HepG2 (cell line): ENCODE measurements around the gene ENO3. TPM values are rescaled to one million over a fixed set of nuclear protein-coding genes. Genes with fewer than 3 reads are reported as not detected.

Source experiments
- ATAC-seq: fragments of 200-7000 bp; cut with Tn5 transposase; 3 replicates; pipeline ENCODE4 v1.9.1; 2020; ENCODE audit warnings: mild to moderate bottlenecking, moderate library complexity
- BruUV-seq: library from RNA; stranded (reverse); fragments of 400-500 nt; replicated peaks from 2 replicates; lab custom pipeline; 2021; lab: Mats Ljungman, UMichigan
- CTCF ChIA-PET: fragments of 300-600 bp; formaldehyde crosslinking; extraction: SDS; loops from one replicate; lab custom pipeline; 2021; ENCODE audit warnings: low total read pairs, inconsistent platforms, low intra/inter-chr PET ratio; lab: Yijun Ruan, JAX
- POLR2A ChIA-PET: fragments of 350-600 bp; sonication (Branson Sonifier 250); formaldehyde crosslinking; loops from one replicate; lab custom pipeline; 2020; ENCODE audit warnings: antibody characterized with exemption, inconsistent platforms; lab: Yijun Ruan, JAX
- DNase-seq: peaks from one replicate; pipeline ENCODE4 v3.0.0-alpha.2; 2015; ENCODE audit warnings: low spot score
- FAIRE-seq: peaks from 3 replicates; lab custom pipeline; 2011; peaks lifted over from hg19 to GRCh38; lab: Jason Lieb, UNC
- H2AFZ ChIP-seq: one replicate; pipeline ENCODE4 v1.6.1; 2011; ENCODE audit warnings: low read length, inconsistent platforms
- H3K27ac ChIP-seq: fragments of 300-600 bp; 3 replicates; pipeline ENCODE4 v1.8.0; 2011; ENCODE audit warnings: mixed run types, mild to moderate bottlenecking, mixed read lengths, low read length, inconsistent platforms; ENCODE audit not compliant: insufficient read depth; ENCODE audit errors: extremely low read length
- H3K27me3 ChIP-seq, 2 experiments: fragments of 200-600 bp in 1 of 2; 2 replicates in 1 of 2; 3 replicates in 1 of 2; pipeline versions ENCODE4 v1.6.0 to v1.8.0; 2011; ENCODE audit warnings: low read length in 2 of 2, mild to moderate bottlenecking in 2 of 2, moderate library complexity in 2 of 2, inconsistent platforms in 1 of 2; ENCODE audit not compliant: insufficient read depth in 2 of 2, control insufficient read depth in 1 of 2
- H3K36me3 ChIP-seq, 2 experiments: fragments of 200-600 bp in 1 of 2; replicated peaks in 1 of 2; 2 replicates in 1 of 2; 3 replicates in 1 of 2; pipeline versions ENCODE4 v1.5.1 to v1.8.0; 2011; ENCODE audit warnings: low read length in 2 of 2, inconsistent platforms in 1 of 2; ENCODE audit not compliant: insufficient read depth in 2 of 2, control insufficient read depth in 1 of 2
- H3K4me1 ChIP-seq: 2 replicates; pipeline ENCODE4 v1.5.1; 2012; ENCODE audit warnings: low read length, inconsistent platforms; ENCODE audit not compliant: insufficient read depth
- H3K4me2 ChIP-seq: 2 replicates; pipeline ENCODE4 v1.6.0; 2011; ENCODE audit warnings: low read depth, low read length, inconsistent platforms
- H3K4me3 ChIP-seq, 3 experiments: fragments of 200-600 bp in 1 of 3; sonication (generic), shearing (Covaris generic) in 1 of 3; replicated peaks in 1 of 3; 2 replicates each; pipeline ENCODE4 v1.5.1; 2011 to 2016; ENCODE audit warnings: low read length in 3 of 3, inconsistent platforms in 2 of 3, low read depth in 2 of 3, mild to moderate bottlenecking in 2 of 3, control low read depth in 1 of 3, mixed read lengths in 1 of 3; ENCODE audit not compliant: insufficient read depth in 1 of 3
- H3K79me2 ChIP-seq: one replicate; pipeline ENCODE4 v1.6.1; 2011; ENCODE audit warnings: low read length, inconsistent platforms; ENCODE audit not compliant: insufficient read depth
- H3K9ac ChIP-seq: 2 replicates; pipeline ENCODE4 v1.6.0; 2011; ENCODE audit warnings: mild to moderate bottlenecking, low read depth, low read length, inconsistent platforms; ENCODE audit not compliant: insufficient read depth
- H3K9me3 ChIP-seq: 2 replicates; pipeline ENCODE4 v1.5.1; 2012; ENCODE audit warnings: mild to moderate bottlenecking, low read length
- H4K20me1 ChIP-seq: 2 replicates; pipeline ENCODE4 v1.6.0; 2011; ENCODE audit warnings: inconsistent platforms, mild to moderate bottlenecking, low read length, moderate library complexity; ENCODE audit not compliant: insufficient read depth
- AHDC1 ChIP-seq: sonication (generic); formaldehyde crosslinking; IDR thresholded peaks from 2 replicates; pipeline ENCODE4 v1.5.1; 2020; ENCODE audit warnings: mild to moderate bottlenecking, missing genetic modification reagents, borderline replicate concordance
- ARNT ChIP-seq: fragments of 450-650 bp; IDR thresholded peaks from 2 replicates; pipeline ENCODE4 v1.6.1; 2017
- ASH2L ChIP-seq: fragments of 300-600, 200-600 bp; sonication (generic); IDR thresholded peaks from 2 replicates; pipeline ENCODE4 v1.7.0; 2017; ENCODE audit warnings: low read depth, mild to moderate bottlenecking, moderate library complexity, mixed read lengths, low read length; ENCODE audit not compliant: insufficient read length
- POLR2A ChIP-seq, 2 experiments: IDR thresholded peaks; 2 replicates each; pipeline ENCODE4 v1.6.1; 2011; ENCODE audit warnings: low read depth in 2 of 2, low read length in 2 of 2, mild to moderate bottlenecking in 1 of 2, moderate library complexity in 1 of 2; ENCODE audit not compliant: insufficient read depth in 1 of 2
- TIGD3 ChIP-seq: sonication (generic); formaldehyde crosslinking; IDR thresholded peaks from 2 replicates; pipeline ENCODE4 v1.5.1; 2020; ENCODE audit warnings: mild to moderate bottlenecking, missing genetic modification reagents, borderline replicate concordance
- TOPORS ChIP-seq: sonication (generic); formaldehyde crosslinking; IDR thresholded peaks from 2 replicates; pipeline ENCODE4 v1.8.0; 2023; ENCODE audit warnings: mild to moderate bottlenecking, missing genetic modification reagents
- ZFP91 ChIP-seq: sonication (generic); formaldehyde crosslinking; IDR thresholded peaks from 2 replicates; pipeline ENCODE4 v1.9.0; 2022; ENCODE audit warnings: missing genetic modification reagents, mild to moderate bottlenecking, borderline replicate concordance
- ZNF354B ChIP-seq: sonication (generic); formaldehyde crosslinking; IDR thresholded peaks from 2 replicates; pipeline ENCODE4 v1.8.0; 2022; ENCODE audit warnings: mild to moderate bottlenecking, missing genetic modification reagents
- ZNF557 ChIP-seq: sonication (generic); formaldehyde crosslinking; IDR thresholded peaks from 2 replicates; pipeline ENCODE4 v1.4.0; 2020; ENCODE audit warnings: missing genetic modification reagents
- ZNF709 ChIP-seq: sonication (generic); formaldehyde crosslinking; IDR thresholded peaks from 2 replicates; pipeline ENCODE4 v1.5.0; 2020; ENCODE audit warnings: mild to moderate bottlenecking, missing genetic modification reagents
- ZNF883 ChIP-seq: sonication (generic); formaldehyde crosslinking; IDR thresholded peaks from 2 replicates; pipeline ENCODE4 v1.5.1; 2020; ENCODE audit warnings: mild to moderate bottlenecking, missing genetic modification reagents; ENCODE audit errors: not compliant biosample characterization
- ZSCAN5A ChIP-seq: sonication (generic); formaldehyde crosslinking; IDR thresholded peaks from 2 replicates; pipeline ENCODE4 v1.8.0; 2022; ENCODE audit warnings: mild to moderate bottlenecking, missing genetic modification reagents, borderline replicate concordance
- WGBS: methylation state at CpG from one replicate; pipeline ENCODE4 v1.1.6; 2017; ENCODE audit warnings: low lambda C conversion rate; 5-methylcytosine and 5-hydroxymethylcytosine counted together
- in situ Hi-C: cut with HindIII; loops from 2 replicates; pipeline ENCODE4 v1.10.0; 2017; ENCODE audit warnings: low pct_unique_long_range_greater_than_20kb; ENCODE audit not compliant: extremely low pct_ligation_motif_present
- intact Hi-C: fragments of 100-400 bp; cut with micrococcal nuclease; formaldehyde crosslinking; loops from one replicate; pipeline ENCODE4 v1.10.0; 2022; ENCODE audit not compliant: unreplicated experiment
- polyA plus RNA-seq, 8 experiments: library from polyadenylated mRNA; depleted of rRNA in 3 of 8; stranded (reverse) in 7 of 8; unstranded in 1 of 8; fragments of >200 nt; fragmentation: Illumina TruSeq in 4 of 8; extraction: Trizol in 4 of 8; gene quantifications; 2 replicates each; pipeline versions ENCODE4 v1.2.1 to v1.2.3, GENCODE V29; 2011 to 2016; ENCODE audit warnings: low read depth in 4 of 8, missing spikeins in 1 of 8, mixed read lengths in 1 of 8; ENCODE audit not compliant: insufficient read depth in 1 of 8
- total RNA-seq, 5 experiments: library from RNA; depleted of rRNA; stranded (reverse); fragments of >200 nt; fragmentation: Illumina TruSeq; extraction: Trizol; gene quantifications; 2 replicates each; pipeline ENCODE4 v1.2.3, GENCODE V29; 2016; ENCODE audit warnings: low read depth in 1 of 5

ENO3 gene
- total and polyA plus RNA-seq, 2 of the 13 experiments (the other 11 are each of a cell fraction or from before 2014, with no cell fraction given): 59.8 to 69.8 TPM

- H4K20me1 ChIP-seq: no peaks in the 10 kb centered on the region
- peak overlapping the region; percentile 70 for H3K9ac ChIP-seq
- ATAC-seq (no peak), FAIRE-seq (no peak), DNase-seq (no peak)
- no peak overlapping the region for H2AFZ ChIP-seq
- ChIA-PET POLR2A (interaction anchor here (1.1 to 5.6 kb wide), 6 partner anchors 9 to 68 kb away, joined by 4 to 78 read pairs (median 8); partner anchors contain the start of genes INCA1, KIF1C, RNF167 and SLC25A11), CTCF (interaction anchor here (2.0 kb wide), 1 partner anchor 78 kb away, joined by 7 read pairs; no protein-coding TSS in a partner anchor)
- H3K36me3 ChIP-seq: no peaks in the 10 kb centered on the region; a peak in 1 of 5 replicates
- no peaks in the 10 kb centered on the region for H3K79me2 ChIP-seq
- intact Hi-C loops (loop anchor here (2.0 kb wide), 1 partner anchor 75 kb away; no protein-coding TSS in a partner anchor), in situ Hi-C loops (no loop called here)
- H3K27ac ChIP-seq: peak overlapping the region; percentile 5
- 60% methylated on average over 21 of the region's 30 CpGs for WGBS
- BruUV-seq: TSS peak; percentile 75
- H3K4me2 ChIP-seq: peak overlapping the region; percentile 94
- no peaks in the 10 kb centered on the region for H3K27me3 ChIP-seq
- H3K9me3 ChIP-seq: no peaks in the 10 kb centered on the region
- peaks cover 30% of the 10 kb centered on the region for H3K4me1 ChIP-seq
- peak overlapping the region; percentile 80 to 87 (median 84) for H3K4me3 ChIP-seq
- TF ChIP-seq AHDC1 (no peak), ASH2L (peak; percentile 12), POLR2A (IDR thresholded peaks at IDR 0.05; ENCODE audit: insufficient read depth in 1 of 2, low read depth in 2 of 2, low read length in 2 of 2) (0 out of 4 replicates have a peak, but pooled peaks of 1 of the 2 experiments have one; percentile 57), TOPORS (CRISPR knock-in tag) (no peak), ARNT (no peak), TIGD3 (CRISPR knock-in tag) (no peak), ZNF354B (CRISPR knock-in tag) (0 out of 2 replicates have a peak, but pooled peaks have one; percentile 44), ZFP91 (CRISPR knock-in tag) (peak; percentile 60; the same call in 1 of the 2 replicates), ZNF709 (CRISPR knock-in tag) (no peak), ZNF883 (CRISPR knock-in tag) (peak; percentile 0), ZNF557 (CRISPR knock-in tag) (peak; percentile 59; the same call in 1 of the 2 replicates), ZSCAN5A (CRISPR knock-in tag) (peak; percentile 7; the same call in 1 of the 2 replicates)
These were observed 37.0 kb downstream of the ENO3 start for GRCh38 chr17:4987767-4988567.
